Fibroblast of the aortic adventitia (primary cell): Measurements from ENCODE around the gene CRY1. TPM values are rescaled to one million over a fixed set of nuclear protein-coding genes. Genes with fewer than 3 reads are reported as not detected.

Experiments used
- DNase-seq: peaks from one replicate; pipeline ENCODE4 v3.0.0-alpha.2; 2010; ENCODE audit warnings: low read depth
- H3K4me3 ChIP-seq: 2 replicates; pipeline ENCODE4 v1.5.1; 2011; ENCODE audit warnings: low read depth, mild to moderate bottlenecking, control low read depth, low read length, moderate library complexity
- total RNA-seq: library from RNA; depleted of rRNA; stranded (reverse); fragments of >200 nt; gene quantifications from 2 replicates; pipeline ENCODE4 v1.2.3, GENCODE V29; 2012; ENCODE audit warnings: low replicate concordance
- TF ChIP-seq, protein P1 (sequence below): IDR thresholded peaks from 2 replicates; pipeline ENCODE4 v1.5.1; 2011; ENCODE audit warnings: mild to moderate bottlenecking, low read length, control low read depth, inconsistent platforms; ENCODE audit not compliant: insufficient read depth

CRY1 gene
- total RNA-seq, 1 donor = 19.2 TPM

DNA sequence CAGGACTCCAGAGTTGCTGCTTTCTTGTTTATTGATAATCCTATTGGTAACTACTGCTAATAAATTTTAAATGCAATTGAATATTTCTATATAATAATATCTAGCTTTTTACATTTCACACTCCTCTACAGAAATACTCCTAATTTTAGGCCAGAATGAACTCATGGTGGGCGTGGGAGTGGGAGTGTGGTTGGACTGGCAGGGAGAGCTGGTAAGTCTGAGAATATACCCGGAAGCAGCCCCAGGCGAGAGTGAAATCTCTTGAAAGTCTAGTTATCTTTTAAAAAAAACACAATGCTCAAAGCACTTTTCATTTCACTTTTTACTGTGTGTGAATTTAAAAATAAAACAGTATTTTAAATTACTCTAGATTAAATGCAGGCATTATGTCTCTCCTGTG is 132.9 kb downstream of the CRY1 start:
- no peak overlapping the region for H3K4me3 ChIP-seq
- TF ChIP-seq, protein P1, sequence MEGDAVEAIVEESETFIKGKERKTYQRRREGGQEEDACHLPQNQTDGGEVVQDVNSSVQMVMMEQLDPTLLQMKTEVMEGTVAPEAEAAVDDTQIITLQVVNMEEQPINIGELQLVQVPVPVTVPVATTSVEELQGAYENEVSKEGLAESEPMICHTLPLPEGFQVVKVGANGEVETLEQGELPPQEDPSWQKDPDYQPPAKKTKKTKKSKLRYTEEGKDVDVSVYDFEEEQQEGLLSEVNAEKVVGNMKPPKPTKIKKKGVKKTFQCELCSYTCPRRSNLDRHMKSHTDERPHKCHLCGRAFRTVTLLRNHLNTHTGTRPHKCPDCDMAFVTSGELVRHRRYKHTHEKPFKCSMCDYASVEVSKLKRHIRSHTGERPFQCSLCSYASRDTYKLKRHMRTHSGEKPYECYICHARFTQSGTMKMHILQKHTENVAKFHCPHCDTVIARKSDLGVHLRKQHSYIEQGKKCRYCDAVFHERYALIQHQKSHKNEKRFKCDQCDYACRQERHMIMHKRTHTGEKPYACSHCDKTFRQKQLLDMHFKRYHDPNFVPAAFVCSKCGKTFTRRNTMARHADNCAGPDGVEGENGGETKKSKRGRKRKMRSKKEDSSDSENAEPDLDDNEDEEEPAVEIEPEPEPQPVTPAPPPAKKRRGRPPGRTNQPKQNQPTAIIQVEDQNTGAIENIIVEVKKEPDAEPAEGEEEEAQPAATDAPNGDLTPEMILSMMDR = no peak
- DNase-seq = no peak

DNA sequence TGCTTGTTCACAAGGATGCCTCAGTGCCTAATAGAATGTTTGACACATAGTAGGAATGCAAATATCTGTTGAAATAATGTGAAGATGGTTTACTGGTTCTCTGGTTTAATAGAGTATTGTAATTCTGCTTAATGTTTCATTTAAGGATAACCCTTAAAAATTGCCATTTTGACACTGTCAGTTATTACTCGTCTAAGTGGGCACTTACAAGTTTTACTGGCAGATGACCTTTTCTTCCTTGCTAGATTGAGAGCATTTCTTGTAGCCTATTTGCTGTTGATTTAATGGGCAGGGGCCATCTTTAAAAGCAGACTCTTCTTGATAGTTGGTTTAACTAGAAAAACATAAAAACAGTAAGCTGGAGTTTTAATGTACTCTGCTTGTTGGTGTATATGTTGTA is 135.8 kb downstream of the CRY1 start:
- TF ChIP-seq, protein P1 = no peak
- H3K4me3 ChIP-seq = peak overlapping the region; percentile 81
- peak; percentile 13 for DNase-seq

DNA sequence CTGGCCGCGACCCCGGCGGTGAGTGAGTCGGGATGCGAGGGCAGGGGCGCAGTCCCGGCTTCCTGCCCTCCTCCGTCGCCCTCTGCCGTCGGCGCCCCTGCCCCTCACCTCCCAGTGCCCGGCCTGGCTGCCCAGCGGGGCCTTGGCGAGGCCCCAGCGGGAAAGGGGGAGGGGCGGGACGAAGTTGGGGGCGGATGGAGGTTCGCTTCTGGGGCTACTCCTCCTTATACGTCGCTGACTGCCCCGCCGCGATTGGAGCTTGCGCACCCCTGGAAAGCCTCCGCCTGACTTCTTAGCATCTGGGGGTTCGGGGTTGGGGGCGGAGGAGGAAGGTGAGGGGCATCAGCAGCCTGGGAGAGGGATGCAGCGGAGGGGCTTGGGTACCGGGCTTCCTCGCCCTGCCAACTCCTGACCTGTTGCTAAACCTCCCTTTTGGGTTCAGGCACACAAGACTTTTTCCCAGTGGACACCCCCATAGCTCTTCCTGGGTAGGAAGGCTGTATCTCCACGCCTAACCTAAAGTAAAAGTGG is 137.2 kb downstream of the CRY1 start:
- peak overlapping the region; percentile 81 for H3K4me3 ChIP-seq
- peak; percentile 68 for DNase-seq
- TF ChIP-seq, protein P1 = peak; percentile 2

DNA sequence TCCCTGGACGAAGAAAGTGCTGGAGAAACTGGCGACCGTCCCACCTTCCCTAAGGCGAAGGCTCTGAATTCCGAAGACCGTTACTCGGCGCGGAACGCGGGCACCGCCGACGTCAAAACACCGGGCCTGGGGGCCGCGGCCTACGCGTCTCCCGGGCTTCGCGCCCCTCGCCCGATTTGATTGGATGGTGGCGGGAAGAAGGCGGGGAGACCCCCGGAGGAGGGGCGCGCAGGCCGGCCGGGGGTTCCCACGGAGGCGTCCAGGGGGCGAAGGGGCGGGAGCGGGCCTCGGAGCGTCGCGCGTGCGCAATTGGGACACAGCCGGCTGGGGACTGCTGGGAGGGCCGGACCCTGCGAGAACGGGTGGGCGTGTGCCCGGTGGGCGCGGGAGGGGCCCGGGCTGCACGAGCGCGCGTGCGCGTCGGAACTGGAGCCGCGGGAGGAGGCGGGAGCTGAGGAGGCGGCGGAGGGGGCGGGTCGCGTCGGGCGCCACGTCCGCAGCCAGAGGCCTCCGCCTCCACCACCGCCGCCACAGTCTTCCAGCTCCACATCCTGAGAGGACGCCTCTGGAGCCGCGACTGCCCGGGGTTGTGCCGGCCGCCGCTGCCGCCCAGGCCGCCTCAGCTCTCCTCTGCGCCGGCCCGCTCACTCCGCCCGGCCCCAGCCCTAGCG is 137.8 kb downstream of the CRY1 start, which contains the start of gene TMEM263:
TSS of gene TMEM263 (plus strand) at position 531 of the 671 bp plus-strand sequence. CDS start 11,210 bp downstream, outside the sequence.
- peak within 1 kb of the TSS; percentile 81 for H3K4me3 ChIP-seq
- peak; percentile 95 for DNase-seq
- TF ChIP-seq, protein P1 = peak; percentile 8

DNA sequence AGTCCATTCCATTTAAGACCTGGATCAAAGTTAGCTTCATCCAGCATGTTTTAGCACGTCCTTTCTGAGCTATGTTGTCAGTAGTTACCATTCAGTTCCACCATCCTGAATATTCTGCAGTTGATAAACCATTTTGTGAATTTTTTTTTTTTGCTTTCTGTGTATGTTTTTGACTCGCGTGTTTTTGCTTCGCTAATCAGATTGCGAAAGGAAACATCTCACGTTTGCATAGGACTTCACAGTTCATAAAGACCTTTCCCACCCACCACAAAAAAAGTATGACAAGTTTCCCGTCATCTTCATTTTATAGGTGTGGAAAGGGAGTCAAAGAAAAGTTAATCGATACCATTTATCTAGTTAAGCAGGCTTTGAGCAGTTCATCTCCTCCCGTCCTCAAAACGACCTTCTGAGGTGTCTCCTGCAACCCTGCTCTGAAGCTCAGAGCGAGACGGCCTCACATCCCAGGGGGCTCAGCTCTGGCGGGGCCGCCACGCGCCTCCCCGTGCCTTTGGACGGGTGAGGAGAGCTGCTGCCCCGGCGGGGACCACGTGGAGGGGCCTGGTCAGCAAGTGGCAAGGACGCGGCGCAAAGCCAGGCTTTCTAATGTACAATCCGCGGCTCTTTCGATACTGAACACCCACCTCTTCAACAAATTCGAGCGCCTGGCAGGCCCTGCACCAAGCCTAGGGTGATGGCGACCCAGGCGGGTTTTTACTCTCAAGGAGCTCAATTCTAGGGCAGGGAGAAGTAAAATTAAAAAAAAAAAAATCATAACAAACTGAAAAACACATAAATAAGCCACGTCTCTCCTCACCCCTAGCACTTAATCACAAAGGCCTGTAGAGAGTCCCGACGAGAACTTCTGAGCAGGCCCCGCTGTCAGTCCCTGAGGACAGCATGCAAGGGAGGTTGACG is 138.6 kb downstream of the CRY1 start:
- TF ChIP-seq, protein P1 = no peak
- peak overlapping the region; percentile 81 for H3K4me3 ChIP-seq
- no peak for DNase-seq

DNA sequence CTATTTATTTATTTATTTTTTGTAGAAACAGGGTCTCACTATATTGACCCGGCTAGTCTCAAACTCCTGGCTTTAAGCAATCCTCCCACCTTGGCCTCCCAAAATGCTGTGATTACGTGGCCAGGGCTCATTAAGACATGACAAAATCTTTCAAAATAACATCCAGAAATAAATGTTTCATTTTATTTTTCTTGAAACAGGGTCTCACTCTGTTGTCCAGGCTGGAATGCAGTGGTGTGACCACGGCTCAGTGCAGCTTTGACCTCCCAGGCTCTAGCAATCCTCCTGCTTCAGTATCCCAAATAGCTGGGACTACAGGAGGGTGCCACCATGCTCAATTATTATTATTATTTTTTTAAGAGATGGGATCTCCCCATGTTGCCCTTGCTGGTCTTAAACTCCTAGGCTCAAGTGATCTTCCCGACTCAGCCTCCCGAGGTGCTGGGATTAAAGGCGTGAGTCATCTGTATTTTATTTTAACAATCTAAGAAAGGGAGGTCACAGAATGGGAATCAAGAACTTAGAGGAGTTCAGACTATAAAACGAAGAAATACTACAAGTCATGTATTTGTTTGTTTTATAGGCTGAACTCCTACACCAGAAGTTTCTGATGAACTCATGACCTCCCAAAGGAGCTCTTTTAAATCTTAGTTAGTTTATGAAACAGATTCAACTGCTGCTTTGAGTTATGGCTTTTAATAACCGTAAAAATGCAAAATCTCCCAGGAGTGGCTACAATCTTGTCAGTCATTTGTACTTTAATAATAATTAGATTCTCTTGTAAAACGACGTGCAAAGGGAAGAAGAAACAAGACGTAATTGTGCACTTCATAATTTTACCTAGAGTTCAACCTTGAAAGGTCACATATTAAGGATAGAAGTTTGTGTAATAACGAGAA is 139.7 kb downstream of the CRY1 start:
- TF ChIP-seq, protein P1 = no peak
- H3K4me3 ChIP-seq = no peak overlapping the region
- no peak for DNase-seq
